Measurements from ENCODE around the gene KIAA1958.

KIAA1958 gene

GRCh38 chr9:112439825-112440224, 46.8 kb upstream of the KIAA1958 start:
- no peaks in the 10 kb centered on the region for H3K36me3 ChIP-seq (ENCODE audit: insufficient read depth, low read length)
- no peaks in the 10 kb centered on the region for H4K20me1 ChIP-seq (ENCODE audit: insufficient read depth, low read length, poor library complexity, severe bottlenecking)
- no peaks in the 10 kb centered on the region for H3K4me1 ChIP-seq (ENCODE audit: insufficient read depth, low read length, poor library complexity, severe bottlenecking)
- H2AFZ ChIP-seq (ENCODE audit: low read length), result no peak overlapping the region
- H3K9me3 ChIP-seq (ENCODE audit: insufficient read depth, low read depth, low read length), result no peaks in the 10 kb centered on the region
- no peak overlapping the region for H3K4me3 ChIP-seq (ENCODE audit: low read length, poor library complexity, severe bottlenecking)
- H3F3A ChIP-seq (ENCODE audit: low read depth), result no peaks in the 10 kb centered on the region
- H3K4me2 ChIP-seq (ENCODE audit: low read depth, low read length, poor library complexity, severe bottlenecking), result no peak overlapping the region
- no peaks in the 10 kb centered on the region for H3K79me2 ChIP-seq (ENCODE audit: insufficient read depth, low read length)
- H3K9me2 ChIP-seq (replicated peaks; ENCODE audit: low read depth, low read length), result no peaks in the 10 kb centered on the region
- no peak for TF ChIP-seq CTCF (conservative IDR thresholded peaks at IDR 0.05; ENCODE audit: low read length)
- no peak for TF ChIP-seq EZH2phosphoT487 (IDR thresholded peaks at IDR 0.05; ENCODE audit: borderline replicate concordance)
- H3K27me3 ChIP-seq (ENCODE audit: insufficient read depth, low read length, poor library complexity, severe bottlenecking), result no peaks in the 10 kb centered on the region
- no peak overlapping the region for H3K9ac ChIP-seq (ENCODE audit: low read depth, low read length, poor library complexity, severe bottlenecking)

- TF ChIP-seq CTCF (conservative IDR thresholded peaks at IDR 0.05; ENCODE audit: low read length), result peak; percentile 84
- no peak for TF ChIP-seq EZH2phosphoT487 (IDR thresholded peaks at IDR 0.05; ENCODE audit: borderline replicate concordance)
- no peaks in the 10 kb centered on the region for H3K36me3 ChIP-seq (ENCODE audit: insufficient read depth, low read length)
- H3K79me2 ChIP-seq (ENCODE audit: insufficient read depth, low read length), result no peaks in the 10 kb centered on the region
- no peaks in the 10 kb centered on the region for H3K9me3 ChIP-seq (ENCODE audit: insufficient read depth, low read depth, low read length)
- peaks cover 23% of the 10 kb centered on the region for H3K4me1 ChIP-seq (ENCODE audit: insufficient read depth, low read length, poor library complexity, severe bottlenecking)
- H4K20me1 ChIP-seq (ENCODE audit: insufficient read depth, low read length, poor library complexity, severe bottlenecking), result no peaks in the 10 kb centered on the region
- no peak overlapping the region for H3K4me3 ChIP-seq (ENCODE audit: low read length, poor library complexity, severe bottlenecking)
- H3F3A ChIP-seq (ENCODE audit: low read depth), result no peaks in the 10 kb centered on the region
- no peaks in the 10 kb centered on the region for H3K27me3 ChIP-seq (ENCODE audit: insufficient read depth, low read length, poor library complexity, severe bottlenecking)
- no peak overlapping the region for H2AFZ ChIP-seq (ENCODE audit: low read length)
- no peak overlapping the region for H3K9ac ChIP-seq (ENCODE audit: low read depth, low read length, poor library complexity, severe bottlenecking)
- no peaks in the 10 kb centered on the region for H3K9me2 ChIP-seq (replicated peaks; ENCODE audit: low read depth, low read length)
- H3K4me2 ChIP-seq (ENCODE audit: low read depth, low read length, poor library complexity, severe bottlenecking), result no peak overlapping the region
Observed at GRCh38 chr9:112443200-112443599, 43.4 kb upstream of the KIAA1958 start.

GRCh38 chr9:112443636-112444035, 43.0 kb upstream of the KIAA1958 start:
- no peaks in the 10 kb centered on the region for H3K79me2 ChIP-seq (ENCODE audit: insufficient read depth, low read length)
- H3K4me2 ChIP-seq (ENCODE audit: low read depth, low read length, poor library complexity, severe bottlenecking), result no peak overlapping the region
- TF ChIP-seq EZH2phosphoT487 (IDR thresholded peaks at IDR 0.05; ENCODE audit: borderline replicate concordance), result no peak
- TF ChIP-seq CTCF (conservative IDR thresholded peaks at IDR 0.05; ENCODE audit: low read length), result no peak

More at GRCh38 chr9:112443636-112444035, 43.0 kb upstream of the KIAA1958 start:
- Histone ChIP-seq H3K4me1 (ENCODE audit: insufficient read depth, low read length, poor library complexity, severe bottlenecking) (peaks cover 23% of the 10 kb centered on the region), H3F3A (ENCODE audit: low read depth) (no peaks in the 10 kb centered on the region), H3K9me3 (ENCODE audit: insufficient read depth, low read depth, low read length) (no peaks in the 10 kb centered on the region), H3K9ac (ENCODE audit: low read depth, low read length, poor library complexity, severe bottlenecking) (no peak overlapping the region), H3K4me3 (ENCODE audit: low read length, poor library complexity, severe bottlenecking) (no peak overlapping the region), H2AFZ (ENCODE audit: low read length) (no peak overlapping the region), H4K20me1 (ENCODE audit: insufficient read depth, low read length, poor library complexity, severe bottlenecking) (no peaks in the 10 kb centered on the region), H3K9me2 (replicated peaks; ENCODE audit: low read depth, low read length) (no peaks in the 10 kb centered on the region), H3K36me3 (ENCODE audit: insufficient read depth, low read length) (no peaks in the 10 kb centered on the region), H3K27me3 (ENCODE audit: insufficient read depth, low read length, poor library complexity, severe bottlenecking) (no peaks in the 10 kb centered on the region)
